HepG2 (cell line): ENCODE measurements around the gene SREBF1. TPM values are rescaled to one million over a fixed set of nuclear protein-coding genes. Genes with fewer than 3 reads are reported as not detected.

Experiments used
- ARNTL ChIP-seq: sonication (generic); formaldehyde crosslinking; IDR thresholded peaks from 2 replicates; pipeline ENCODE4 v1.4.0; 2020; ENCODE audit warnings: mild to moderate bottlenecking, missing genetic modification reagents
- CCDC6 ChIP-seq: sonication (generic); formaldehyde crosslinking; IDR thresholded peaks from 2 replicates; pipeline ENCODE4 v1.8.1; 2022; ENCODE audit warnings: mild to moderate bottlenecking, missing genetic modification reagents, moderate library complexity
- ELF1 ChIP-seq: sonication (generic); formaldehyde crosslinking; IDR thresholded peaks from 2 replicates; pipeline ENCODE4 v1.4.0; 2020; ENCODE audit warnings: missing genetic modification reagents
- FOXK2 ChIP-seq: fragments of 450-650 bp; IDR thresholded peaks from 2 replicates; pipeline ENCODE4 v1.6.1; 2016
- FOXP1 ChIP-seq, 2 experiments: fragments of 450-650 bp in 1 of 2; IDR thresholded peaks; 2 replicates each; pipeline ENCODE4 v1.6.1; 2017 to 2018; ENCODE audit warnings: antibody characterized with exemption in 1 of 2
- HMG20B ChIP-seq: conservative IDR thresholded peaks from 2 replicates; pipeline ENCODE4 v1.6.1; 2016; ENCODE audit warnings: missing genetic modification reagents, missing compliant biosample characterization
- JDP2 ChIP-seq: sonication (generic); formaldehyde crosslinking; IDR thresholded peaks from 2 replicates; pipeline ENCODE4 v1.8.1; 2022; ENCODE audit warnings: missing genetic modification reagents, borderline replicate concordance
- RFX3 ChIP-seq: IDR thresholded peaks from 2 replicates; pipeline ENCODE4 v1.6.1; 2016; ENCODE audit warnings: missing biosample characterization, missing genetic modification reagents
- SIN3B ChIP-seq: fragments of 150-350 bp; IDR thresholded peaks from 2 replicates; pipeline ENCODE4 v1.6.1; 2014; ENCODE audit warnings: low read length
- TAF15 ChIP-seq: fragments of 200-400 bp; formaldehyde crosslinking; IDR thresholded peaks from one replicate; pipeline ENCODE4 v1.6.1; 2018; ENCODE audit warnings: mild to moderate bottlenecking, low read depth, low read length; ENCODE audit not compliant: poor library complexity, severe bottlenecking
- ZNF44 ChIP-seq: sonication (generic); formaldehyde crosslinking; IDR thresholded peaks from 2 replicates; pipeline ENCODE4 v1.5.1; 2020; ENCODE audit warnings: mild to moderate bottlenecking, missing genetic modification reagents
- ZNF441 ChIP-seq: sonication (generic); formaldehyde crosslinking; IDR thresholded peaks from 2 replicates; pipeline ENCODE4 v1.7.0; 2021; ENCODE audit warnings: missing genetic modification reagents, borderline replicate concordance
- ZNF558 ChIP-seq: sonication (generic); formaldehyde crosslinking; IDR thresholded peaks from 2 replicates; pipeline ENCODE4 v1.9.0; 2022; ENCODE audit warnings: mild to moderate bottlenecking, missing genetic modification reagents, borderline replicate concordance
- ZNF570 ChIP-seq: sonication (generic); formaldehyde crosslinking; IDR thresholded peaks from 2 replicates; pipeline ENCODE4 v1.4.0; 2020; ENCODE audit warnings: mild to moderate bottlenecking, missing genetic modification reagents, borderline replicate concordance
- ZSCAN9 ChIP-seq: IDR thresholded peaks from 2 replicates; pipeline ENCODE4 v1.6.1; 2016; ENCODE audit warnings: borderline replicate concordance
- polyA plus RNA-seq, 8 experiments: library from polyadenylated mRNA; depleted of rRNA in 3 of 8; stranded (reverse) in 7 of 8; unstranded in 1 of 8; fragments of >200 nt; fragmentation: Illumina TruSeq in 4 of 8; extraction: Trizol in 4 of 8; gene quantifications; 2 replicates each; pipeline versions ENCODE4 v1.2.1 to v1.2.3, GENCODE V29; 2011 to 2016; ENCODE audit warnings: low read depth in 4 of 8, missing spikeins in 1 of 8, mixed read lengths in 1 of 8; ENCODE audit not compliant: insufficient read depth in 1 of 8
- total RNA-seq, 5 experiments: library from RNA; depleted of rRNA; stranded (reverse); fragments of >200 nt; fragmentation: Illumina TruSeq; extraction: Trizol; gene quantifications; 2 replicates each; pipeline ENCODE4 v1.2.3, GENCODE V29; 2016; ENCODE audit warnings: low read depth in 1 of 5
- TF ChIP-seq, protein P1 (sequence below): IDR thresholded peaks from 2 replicates; pipeline ENCODE4 v1.6.1; 2016; ENCODE audit warnings: missing biosample characterization, missing genetic modification reagents, low read depth
- TF ChIP-seq, protein P2 (sequence below): sonication (generic); formaldehyde crosslinking; IDR thresholded peaks from 2 replicates; pipeline ENCODE4 v1.4.0; 2020; ENCODE audit warnings: low read depth, mild to moderate bottlenecking, missing genetic modification reagents
- TF ChIP-seq, protein P3 (sequence below): sonication (generic); formaldehyde crosslinking; conservative IDR thresholded peaks from 2 replicates; pipeline ENCODE4 v1.4.0; 2020; ENCODE audit warnings: mild to moderate bottlenecking, missing genetic modification reagents, moderate library complexity
- TF ChIP-seq, protein P4 (sequence below): sonication (generic); formaldehyde crosslinking; IDR thresholded peaks from 2 replicates; pipeline ENCODE4 v1.4.0; 2020; ENCODE audit warnings: missing genetic modification reagents, mild to moderate bottlenecking, borderline replicate concordance
- TF ChIP-seq, protein P5 (sequence below): sonication (generic); formaldehyde crosslinking; IDR thresholded peaks from 2 replicates; pipeline ENCODE4 v1.4.0; 2020; ENCODE audit warnings: missing genetic modification reagents

Gene SREBF1
- total and polyA plus RNA-seq, 2 of the 13 experiments (the other 11 are each of a cell fraction or from before 2014, with no cell fraction given) = 34.3 to 38.0 TPM

DNA sequence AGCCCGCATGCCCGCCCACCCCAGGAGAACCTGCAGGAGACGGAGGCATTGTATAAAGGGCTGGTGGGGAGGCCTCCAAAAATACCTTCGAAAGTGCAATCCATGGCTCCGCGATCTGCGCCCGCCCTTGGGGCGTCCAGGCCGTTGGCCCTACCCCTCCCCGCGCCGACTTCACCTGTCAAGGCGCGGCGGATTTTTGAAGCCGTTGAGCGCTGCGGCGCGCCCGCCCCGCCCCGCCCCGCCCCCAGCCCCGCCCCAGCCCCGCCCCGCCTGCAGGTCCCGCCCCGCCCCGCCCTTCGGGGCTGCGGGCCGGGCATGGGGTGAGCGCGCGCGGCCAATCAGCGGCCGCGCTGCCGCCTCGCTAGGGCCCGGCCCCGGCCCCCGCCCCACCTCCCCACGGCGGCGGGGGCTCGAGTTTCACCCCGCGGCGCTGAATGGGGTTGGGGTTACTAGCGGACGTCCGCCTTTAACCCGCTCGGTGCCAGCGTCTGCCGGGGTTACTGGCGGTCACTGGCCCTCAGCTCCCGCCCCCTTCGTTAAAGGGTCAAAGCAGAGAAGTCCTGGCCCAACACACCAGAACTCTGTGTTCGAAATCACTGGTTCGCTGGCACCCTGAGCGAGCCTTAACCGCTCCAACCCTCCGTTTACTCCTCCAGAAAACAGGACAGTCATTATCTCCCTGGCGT lies 13.2 kb downstream of the SREBF1 start (continued):
- TF ChIP-seq, protein P1, sequence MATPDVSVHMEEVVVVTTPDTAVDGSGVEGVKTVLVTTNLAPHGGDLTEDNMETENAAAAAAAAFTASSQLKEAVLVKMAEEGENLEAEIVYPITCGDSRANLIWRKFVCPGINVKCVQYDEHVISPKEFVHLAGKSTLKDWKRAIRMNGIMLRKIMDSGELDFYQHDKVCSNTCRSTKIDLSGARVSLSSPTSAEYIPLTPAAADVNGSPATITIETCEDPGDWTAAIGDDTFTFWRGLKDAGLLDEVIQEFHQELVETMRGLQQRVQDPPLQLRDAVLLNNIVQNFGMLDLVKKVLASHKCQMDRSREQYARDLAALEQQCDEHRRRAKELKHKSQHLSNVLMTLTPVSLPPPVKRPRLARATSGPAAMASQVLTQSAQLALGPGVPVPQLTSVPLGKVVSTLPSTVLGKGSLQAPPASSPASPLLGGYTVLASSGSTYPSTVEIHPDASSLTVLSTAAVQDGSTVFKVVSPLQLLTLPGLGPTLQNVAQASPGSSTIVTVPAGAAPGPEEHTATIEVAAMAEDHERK (CRISPR knock-in tag) = no peak
- no peak for TF ChIP-seq SIN3B
- TF ChIP-seq, protein P2, sequence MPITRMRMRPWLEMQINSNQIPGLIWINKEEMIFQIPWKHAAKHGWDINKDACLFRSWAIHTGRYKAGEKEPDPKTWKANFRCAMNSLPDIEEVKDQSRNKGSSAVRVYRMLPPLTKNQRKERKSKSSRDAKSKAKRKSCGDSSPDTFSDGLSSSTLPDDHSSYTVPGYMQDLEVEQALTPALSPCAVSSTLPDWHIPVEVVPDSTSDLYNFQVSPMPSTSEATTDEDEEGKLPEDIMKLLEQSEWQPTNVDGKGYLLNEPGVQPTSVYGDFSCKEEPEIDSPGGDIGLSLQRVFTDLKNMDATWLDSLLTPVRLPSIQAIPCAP (CRISPR knock-in tag) = no peak
- TF ChIP-seq ZNF558 = peak; percentile 78
- TF ChIP-seq ZNF44 (CRISPR knock-in tag) = no peak
- TF ChIP-seq RFX3 (CRISPR knock-in tag) = no peak
- TF ChIP-seq, protein P3, sequence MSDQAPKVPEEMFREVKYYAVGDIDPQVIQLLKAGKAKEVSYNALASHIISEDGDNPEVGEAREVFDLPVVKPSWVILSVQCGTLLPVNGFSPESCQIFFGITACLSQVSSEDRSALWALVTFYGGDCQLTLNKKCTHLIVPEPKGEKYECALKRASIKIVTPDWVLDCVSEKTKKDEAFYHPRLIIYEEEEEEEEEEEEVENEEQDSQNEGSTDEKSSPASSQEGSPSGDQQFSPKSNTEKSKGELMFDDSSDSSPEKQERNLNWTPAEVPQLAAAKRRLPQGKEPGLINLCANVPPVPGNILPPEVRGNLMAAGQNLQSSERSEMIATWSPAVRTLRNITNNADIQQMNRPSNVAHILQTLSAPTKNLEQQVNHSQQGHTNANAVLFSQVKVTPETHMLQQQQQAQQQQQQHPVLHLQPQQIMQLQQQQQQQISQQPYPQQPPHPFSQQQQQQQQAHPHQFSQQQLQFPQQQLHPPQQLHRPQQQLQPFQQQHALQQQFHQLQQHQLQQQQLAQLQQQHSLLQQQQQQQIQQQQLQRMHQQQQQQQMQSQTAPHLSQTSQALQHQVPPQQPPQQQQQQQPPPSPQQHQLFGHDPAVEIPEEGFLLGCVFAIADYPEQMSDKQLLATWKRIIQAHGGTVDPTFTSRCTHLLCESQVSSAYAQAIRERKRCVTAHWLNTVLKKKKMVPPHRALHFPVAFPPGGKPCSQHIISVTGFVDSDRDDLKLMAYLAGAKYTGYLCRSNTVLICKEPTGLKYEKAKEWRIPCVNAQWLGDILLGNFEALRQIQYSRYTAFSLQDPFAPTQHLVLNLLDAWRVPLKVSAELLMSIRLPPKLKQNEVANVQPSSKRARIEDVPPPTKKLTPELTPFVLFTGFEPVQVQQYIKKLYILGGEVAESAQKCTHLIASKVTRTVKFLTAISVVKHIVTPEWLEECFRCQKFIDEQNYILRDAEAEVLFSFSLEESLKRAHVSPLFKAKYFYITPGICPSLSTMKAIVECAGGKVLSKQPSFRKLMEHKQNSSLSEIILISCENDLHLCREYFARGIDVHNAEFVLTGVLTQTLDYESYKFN (CRISPR knock-in tag) = peak; percentile 76
- no peak for TF ChIP-seq FOXP1 (IDR thresholded peaks at IDR 0.05)
- TF ChIP-seq FOXP1 (CRISPR knock-in tag; IDR thresholded peaks at IDR 0.05) = 0 out of 2 replicates have a peak, but pooled peaks have one; percentile 35
- TF ChIP-seq FOXK2 = no peak
- TF ChIP-seq CCDC6 (CRISPR knock-in tag) = no peak
- peak; percentile 45; the same call in 1 of the 2 replicates for TF ChIP-seq ARNTL (CRISPR knock-in tag)
- TF ChIP-seq, protein P4, sequence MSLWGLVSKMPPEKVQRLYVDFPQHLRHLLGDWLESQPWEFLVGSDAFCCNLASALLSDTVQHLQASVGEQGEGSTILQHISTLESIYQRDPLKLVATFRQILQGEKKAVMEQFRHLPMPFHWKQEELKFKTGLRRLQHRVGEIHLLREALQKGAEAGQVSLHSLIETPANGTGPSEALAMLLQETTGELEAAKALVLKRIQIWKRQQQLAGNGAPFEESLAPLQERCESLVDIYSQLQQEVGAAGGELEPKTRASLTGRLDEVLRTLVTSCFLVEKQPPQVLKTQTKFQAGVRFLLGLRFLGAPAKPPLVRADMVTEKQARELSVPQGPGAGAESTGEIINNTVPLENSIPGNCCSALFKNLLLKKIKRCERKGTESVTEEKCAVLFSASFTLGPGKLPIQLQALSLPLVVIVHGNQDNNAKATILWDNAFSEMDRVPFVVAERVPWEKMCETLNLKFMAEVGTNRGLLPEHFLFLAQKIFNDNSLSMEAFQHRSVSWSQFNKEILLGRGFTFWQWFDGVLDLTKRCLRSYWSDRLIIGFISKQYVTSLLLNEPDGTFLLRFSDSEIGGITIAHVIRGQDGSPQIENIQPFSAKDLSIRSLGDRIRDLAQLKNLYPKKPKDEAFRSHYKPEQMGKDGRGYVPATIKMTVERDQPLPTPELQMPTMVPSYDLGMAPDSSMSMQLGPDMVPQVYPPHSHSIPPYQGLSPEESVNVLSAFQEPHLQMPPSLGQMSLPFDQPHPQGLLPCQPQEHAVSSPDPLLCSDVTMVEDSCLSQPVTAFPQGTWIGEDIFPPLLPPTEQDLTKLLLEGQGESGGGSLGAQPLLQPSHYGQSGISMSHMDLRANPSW (CRISPR knock-in tag) = no peak
- no peak for TF ChIP-seq ZNF441
- no peak for TF ChIP-seq HMG20B (CRISPR knock-in tag)
- TF ChIP-seq ZSCAN9 (CRISPR knock-in tag) = no peak
- TF ChIP-seq ELF1 (CRISPR knock-in tag) = no peak
- TF ChIP-seq JDP2 = no peak
- TF ChIP-seq, protein P5, sequence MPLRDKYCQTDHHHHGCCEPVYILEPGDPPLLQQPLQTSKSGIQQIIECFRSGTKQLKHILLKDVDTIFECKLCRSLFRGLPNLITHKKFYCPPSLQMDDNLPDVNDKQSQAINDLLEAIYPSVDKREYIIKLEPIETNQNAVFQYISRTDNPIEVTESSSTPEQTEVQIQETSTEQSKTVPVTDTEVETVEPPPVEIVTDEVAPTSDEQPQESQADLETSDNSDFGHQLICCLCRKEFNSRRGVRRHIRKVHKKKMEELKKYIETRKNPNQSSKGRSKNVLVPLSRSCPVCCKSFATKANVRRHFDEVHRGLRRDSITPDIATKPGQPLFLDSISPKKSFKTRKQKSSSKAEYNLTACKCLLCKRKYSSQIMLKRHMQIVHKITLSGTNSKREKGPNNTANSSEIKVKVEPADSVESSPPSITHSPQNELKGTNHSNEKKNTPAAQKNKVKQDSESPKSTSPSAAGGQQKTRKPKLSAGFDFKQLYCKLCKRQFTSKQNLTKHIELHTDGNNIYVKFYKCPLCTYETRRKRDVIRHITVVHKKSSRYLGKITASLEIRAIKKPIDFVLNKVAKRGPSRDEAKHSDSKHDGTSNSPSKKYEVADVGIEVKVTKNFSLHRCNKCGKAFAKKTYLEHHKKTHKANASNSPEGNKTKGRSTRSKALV (CRISPR knock-in tag) = no peak
- TF ChIP-seq ZNF570 (CRISPR knock-in tag) = no peak
- TF ChIP-seq TAF15 = no peak
